Testis (tissue), 3 donors: ENCODE results near the gene SMIM33. TPM values are rescaled to one million over a fixed set of nuclear protein-coding genes. Genes with fewer than 3 reads are reported as not detected.
"Not testable (repeated sequence)": the region's sequence is repeated elsewhere in the genome, so short reads cannot be mapped to it uniquely, and the experiment has no call there.

ENCODE experiments used
- DNase-seq: peaks from one replicate; pipeline ENCODE4 v3.0.0-alpha.2; 2019
- H3K27ac ChIP-seq, 2 donors: fragments of 200-600 bp; sonication (generic); one replicate each; pipeline ENCODE4 v1.5.1; 2019
- H3K27me3 ChIP-seq: fragments of 200-600 bp; sonication (generic); one replicate; pipeline ENCODE4 v1.5.1; 2019
- H3K36me3 ChIP-seq: fragments of 200-600 bp; sonication (generic); one replicate; pipeline ENCODE4 v1.5.1; 2017; ENCODE audit warnings: low read depth; ENCODE audit errors: missing control alignments
- H3K4me1 ChIP-seq: fragments of 200-600 bp; sonication (generic); one replicate; pipeline ENCODE4 v1.5.1; 2019
- H3K4me3 ChIP-seq, 2 donors: fragments of 200-600 bp; sonication (generic); one replicate each; pipeline ENCODE4 v1.5.1; 2017 to 2019
- H3K9me3 ChIP-seq: fragments of 200-600 bp; sonication (generic); one replicate; pipeline ENCODE4 v1.5.1; 2017
- POLR2A ChIP-seq: fragments of 450-650 bp; IDR thresholded peaks from one replicate; pipeline ENCODE4 v1.6.1; 2017; ENCODE audit warnings: antibody characterized with exemption, mild to moderate bottlenecking, moderate library complexity
- WGBS, 2 donors: methylation state at CpG; one replicate each; pipeline ENCODE4 v1.1.5; 2018; 5-methylcytosine and 5-hydroxymethylcytosine counted together
- intact Hi-C: fragments of 100-400 bp; cut with DNase I; formaldehyde crosslinking; loops from one replicate; pipeline ENCODE4 v1.15.1; 2023; ENCODE audit warnings: low total_unique reads
- polyA plus RNA-seq: library from polyadenylated mRNA; stranded (reverse); fragments of 350-450 nt; fragmentation: Illumina TruSeq; extraction: RNeasy Lipid Tissue Mini Kit (QIAGEN cat#74804); gene quantifications from one replicate; pipeline ENCODE4 v1.2.3, GENCODE V29; 2014; ENCODE audit warnings: low read depth, low replicate concordance; ENCODE audit not compliant: insufficient read depth
- total RNA-seq, 2 donors: library from RNA; depleted of rRNA; stranded (reverse); fragments of >200 nt; gene quantifications; one replicate each; pipeline ENCODE4 v1.2.3, GENCODE V29; 2016
- TF ChIP-seq, protein P1 (sequence below), 3 experiments: fragments of 450-650 bp in 2 of 3; fragments of 200-600 bp in 1 of 3; sonication (generic) in 1 of 3; IDR thresholded peaks; one replicate each; pipeline ENCODE4 v1.5.1; 2016 to 2019; ENCODE audit warnings: antibody characterized with exemption in 3 of 3, mild to moderate bottlenecking in 2 of 3, moderate library complexity in 1 of 3

The SMIM33 gene
- total and polyA plus RNA-seq, 3 donors from 2014 or later: 0.16 TPM; not detected in 2

DNA sequence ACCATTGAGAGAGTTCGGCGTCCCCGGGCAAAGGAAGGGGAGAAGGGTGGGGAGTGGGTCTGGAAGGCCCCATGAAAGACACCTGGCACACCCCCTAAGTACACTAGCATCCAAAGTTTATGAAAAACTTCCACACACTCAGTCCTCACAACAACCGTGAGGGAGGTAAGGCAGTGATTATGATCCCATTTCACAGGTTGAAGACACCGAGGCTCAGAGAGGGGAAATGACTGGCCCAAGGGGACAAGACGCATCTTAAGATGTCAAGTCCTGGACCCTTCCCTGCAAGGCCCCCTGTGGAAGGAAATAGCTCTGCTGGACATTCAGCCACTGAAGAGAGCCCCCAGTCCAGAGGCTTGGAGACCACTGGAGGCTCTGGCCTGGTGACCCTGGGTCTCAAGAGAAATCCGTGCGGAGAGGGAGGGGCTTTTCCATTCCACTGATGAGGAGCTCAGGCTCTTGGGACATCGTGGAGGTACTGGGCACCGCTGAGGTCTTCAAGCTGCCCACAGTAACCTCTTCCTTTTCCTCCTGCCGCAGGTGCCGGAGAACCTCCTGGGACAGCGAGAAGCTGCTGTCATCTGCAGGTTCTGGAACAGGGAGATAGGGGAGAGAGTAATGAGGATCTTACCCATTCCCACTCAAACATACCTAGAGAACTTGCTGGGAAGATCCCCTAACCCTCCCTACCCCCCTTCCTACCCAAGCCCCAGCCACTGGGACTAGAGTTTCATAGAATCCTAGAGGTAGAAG lies 5.2 kb downstream of the SMIM33 start:
- no peak for DNase-seq
- Histone ChIP-seq H3K4me1 (no peaks in the 10 kb centered on the region), H3K36me3 (no peaks in the 10 kb centered on the region), H3K27me3 (no peaks in the 10 kb centered on the region), H3K9me3 (no peaks in the 10 kb centered on the region), H3K27ac (no peak overlapping the region), H3K4me3 (no peak overlapping the region)
- 91 to 93% methylated on average over 13 of the region's 13 CpGs for WGBS, 2 donors
- intact Hi-C loops: no loop called here
- no peak for TF ChIP-seq POLR2A
- TF ChIP-seq, protein P1, sequence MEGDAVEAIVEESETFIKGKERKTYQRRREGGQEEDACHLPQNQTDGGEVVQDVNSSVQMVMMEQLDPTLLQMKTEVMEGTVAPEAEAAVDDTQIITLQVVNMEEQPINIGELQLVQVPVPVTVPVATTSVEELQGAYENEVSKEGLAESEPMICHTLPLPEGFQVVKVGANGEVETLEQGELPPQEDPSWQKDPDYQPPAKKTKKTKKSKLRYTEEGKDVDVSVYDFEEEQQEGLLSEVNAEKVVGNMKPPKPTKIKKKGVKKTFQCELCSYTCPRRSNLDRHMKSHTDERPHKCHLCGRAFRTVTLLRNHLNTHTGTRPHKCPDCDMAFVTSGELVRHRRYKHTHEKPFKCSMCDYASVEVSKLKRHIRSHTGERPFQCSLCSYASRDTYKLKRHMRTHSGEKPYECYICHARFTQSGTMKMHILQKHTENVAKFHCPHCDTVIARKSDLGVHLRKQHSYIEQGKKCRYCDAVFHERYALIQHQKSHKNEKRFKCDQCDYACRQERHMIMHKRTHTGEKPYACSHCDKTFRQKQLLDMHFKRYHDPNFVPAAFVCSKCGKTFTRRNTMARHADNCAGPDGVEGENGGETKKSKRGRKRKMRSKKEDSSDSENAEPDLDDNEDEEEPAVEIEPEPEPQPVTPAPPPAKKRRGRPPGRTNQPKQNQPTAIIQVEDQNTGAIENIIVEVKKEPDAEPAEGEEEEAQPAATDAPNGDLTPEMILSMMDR (IDR thresholded peaks at IDR 0.05): no peak

DNA sequence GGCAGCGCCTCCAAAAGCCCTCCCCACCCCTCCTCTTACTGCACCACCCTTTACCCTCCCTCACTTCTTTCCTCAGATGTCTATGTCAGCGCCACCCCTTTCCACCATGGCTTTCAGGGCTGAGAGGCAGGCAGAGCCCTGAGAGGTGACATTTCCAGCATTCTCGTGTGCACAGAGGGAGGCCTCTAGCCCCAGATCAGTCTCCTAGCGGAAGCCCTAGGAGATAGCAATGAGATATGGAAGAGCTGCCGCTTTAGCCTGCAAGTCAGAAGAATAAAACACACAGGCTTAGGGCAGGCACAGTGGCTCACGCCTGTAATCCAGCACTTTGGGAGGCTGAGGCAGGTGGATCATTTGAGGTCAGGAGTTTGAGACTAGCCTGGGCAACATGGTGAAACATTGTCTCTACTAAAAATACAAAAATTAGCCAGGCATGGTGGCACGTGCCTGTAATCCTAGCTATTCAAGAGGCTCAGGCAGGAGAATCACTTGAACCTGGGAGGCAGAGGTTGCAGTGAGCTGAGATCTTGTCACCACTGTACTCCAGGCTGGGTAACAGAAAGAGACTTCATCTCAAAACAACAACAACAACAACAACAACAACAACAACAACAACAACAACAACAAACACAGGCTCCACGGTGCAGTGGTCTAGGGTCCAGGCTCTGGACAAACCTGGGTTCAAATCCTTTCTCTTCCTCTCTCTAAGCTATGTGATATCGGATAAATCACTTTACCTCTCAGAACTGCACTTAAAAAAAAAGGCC lies 8.0 kb downstream of the SMIM33 start:
- H3K27me3 ChIP-seq, DNase-seq, H3K36me3 ChIP-seq, H3K9me3 ChIP-seq, H3K27ac ChIP-seq, intact Hi-C loops, H3K4me3 ChIP-seq, H3K4me1 ChIP-seq: not testable (repeated sequence)
- 71 to 78% methylated on average over 9 of the region's 9 CpGs for WGBS, 2 donors

DNA sequence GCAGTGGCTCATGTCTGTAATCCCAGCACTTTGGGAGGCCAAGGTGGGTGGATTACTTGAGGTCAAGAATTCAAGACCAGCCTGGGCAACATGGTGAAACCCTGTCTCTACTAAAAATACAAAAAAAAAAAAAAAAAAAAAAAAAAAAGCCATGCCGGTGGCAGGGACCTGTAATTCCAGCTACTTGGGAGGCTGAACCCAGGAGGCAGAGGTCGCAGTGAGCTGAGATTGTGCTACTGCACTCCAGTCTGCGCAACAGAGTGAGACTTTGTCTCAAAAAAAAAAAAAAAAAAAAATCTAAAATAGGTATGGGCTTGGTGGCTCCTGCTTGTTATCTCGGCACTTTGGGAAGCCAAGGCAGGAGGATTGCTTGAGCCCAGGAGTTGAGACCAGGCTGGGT lies 8.9 kb downstream of the SMIM33 start:
- H3K27ac ChIP-seq, DNase-seq, H3K4me1 ChIP-seq, H3K36me3 ChIP-seq, H3K4me3 ChIP-seq, H3K9me3 ChIP-seq, H3K27me3 ChIP-seq, intact Hi-C loops: not testable (repeated sequence)
- WGBS, 2 donors: 92 to 95% methylated on average over 4 of the region's 4 CpGs

DNA sequence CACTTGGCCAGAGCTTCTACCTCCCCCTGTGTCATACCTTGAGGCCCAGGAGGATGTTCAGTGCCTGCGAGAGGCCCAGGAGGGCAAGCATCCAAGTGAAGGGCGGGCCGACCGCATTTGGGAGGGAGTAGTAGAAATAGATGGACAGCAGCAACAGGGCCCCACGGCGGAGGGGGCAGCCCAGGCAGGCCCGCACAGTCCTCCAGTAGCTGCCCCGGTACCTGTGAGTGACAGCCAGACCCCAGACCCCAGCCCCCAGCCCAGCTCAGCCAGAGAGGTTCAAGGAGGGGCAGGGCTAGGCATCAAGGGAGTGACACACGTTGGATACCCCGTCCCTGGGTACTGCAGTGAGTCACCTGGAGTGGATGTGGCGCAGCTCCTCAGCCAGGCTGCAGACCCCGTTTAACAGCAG lies 10.3 kb downstream of the SMIM33 start:
- TF ChIP-seq, protein P1 (IDR thresholded peaks at IDR 0.05): no peak
- no peak for TF ChIP-seq POLR2A
- peak; percentile 37 for DNase-seq
- Histone ChIP-seq H3K9me3 (no peaks in the 10 kb centered on the region), H3K4me3 (peak overlapping the region; percentile 42 to 57), H3K27ac (peak overlapping the region; percentile 85 to 93), H3K36me3 (no peaks in the 10 kb centered on the region), H3K27me3 (no peaks in the 10 kb centered on the region), H3K4me1 (peaks cover 13% of the 10 kb centered on the region)
- intact Hi-C loops: no loop called here
- WGBS, 2 donors: 38 to 71% methylated on average over 3 to 12 of the region's 12 CpGs

DNA sequence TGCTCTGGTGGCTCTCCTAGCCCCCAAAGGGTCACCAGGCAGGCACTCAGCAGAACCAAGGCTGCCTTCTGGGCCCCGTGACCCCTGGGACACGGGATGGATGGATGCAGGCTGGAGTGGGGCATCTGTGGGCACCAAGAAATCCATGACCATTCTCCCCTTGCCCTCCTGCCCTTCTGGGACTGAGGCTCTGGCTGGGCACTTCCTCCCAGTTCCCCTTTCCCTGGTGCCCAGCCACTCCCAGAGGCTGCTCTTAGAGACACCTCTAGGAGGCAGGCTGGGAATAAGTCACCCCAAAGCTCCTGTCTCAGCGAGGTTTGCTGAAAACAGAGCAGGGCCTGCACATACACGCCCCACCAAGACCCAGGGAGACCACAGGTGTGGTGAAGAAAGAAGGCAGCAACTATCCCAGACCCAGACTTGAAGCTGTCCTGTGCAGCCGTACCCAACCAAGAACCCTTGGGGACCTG lies 10.8 kb downstream of the SMIM33 start:
- 27 to 49% methylated on average over 3 to 5 of the region's 5 CpGs for WGBS, 2 donors

More for the DNA sequence above, 10.8 kb downstream of the SMIM33 start:
- peak overlapping the region; percentile 85 to 93 for H3K27ac ChIP-seq
- TF ChIP-seq, protein P1 (IDR thresholded peaks at IDR 0.05): no peak
- TF ChIP-seq POLR2A: no peak
- H3K4me3 ChIP-seq: peak overlapping the region; percentile 42 to 57
- H3K4me1 ChIP-seq: peaks cover 13% of the 10 kb centered on the region
- H3K9me3 ChIP-seq: no peaks in the 10 kb centered on the region
- intact Hi-C loops: no loop called here
- no peaks in the 10 kb centered on the region for H3K27me3 ChIP-seq
- DNase-seq: no peak
- H3K36me3 ChIP-seq: no peaks in the 10 kb centered on the region
